SH-SY5Y (cell line): ENCODE results near the gene IRF6.

ENCODE experiments used
- GATA2 ChIP-seq: IDR thresholded peaks from 2 replicates; pipeline ENCODE4 v1.6.1; 2011; ENCODE audit warnings: mild to moderate bottlenecking, low read depth, low read length
- GATA3 ChIP-seq: IDR thresholded peaks from 2 replicates; pipeline ENCODE4 v1.6.1; 2011; ENCODE audit warnings: low read depth, mild to moderate bottlenecking, low read length, moderate library complexity

IRF6 gene

GRCh38 chr1:209768354-209768774 lies 37.6 kb downstream of the IRF6 start:
- TF ChIP-seq GATA2: no peak
- TF ChIP-seq GATA3: no peak

GRCh38 chr1:209767706-209768105 lies 38.2 kb downstream of the IRF6 start:
- TF ChIP-seq GATA2 (no peak), GATA3 (no peak)

GRCh38 chr1:209767096-209767495 lies 38.8 kb downstream of the IRF6 start:
- TF ChIP-seq GATA3 (no peak), GATA2 (no peak)

- TF ChIP-seq GATA3 (no peak), GATA2 (no peak)
Measured at GRCh38 chr1:209766051-209766450, 39.9 kb downstream of the IRF6 start.

- no peak for TF ChIP-seq GATA3
- no peak for TF ChIP-seq GATA2
Measured at GRCh38 chr1:209761011-209761635, 44.8 kb downstream of the IRF6 start.

- no peak for TF ChIP-seq GATA2
Measured at GRCh38 chr1:209759829-209760359, 46.0 kb downstream of the IRF6 start.

GRCh38 chr1:209758400-209758799 lies 47.5 kb downstream of the IRF6 start:
- TF ChIP-seq GATA3 (no peak), GATA2 (no peak)

GRCh38 chr1:209756615-209757445 lies 49.1 kb downstream of the IRF6 start:
- TF ChIP-seq GATA3: no peak
- no peak for TF ChIP-seq GATA2

- no peak for TF ChIP-seq GATA2
- TF ChIP-seq GATA3: no peak
Measured at GRCh38 chr1:209755926-209756614, 49.9 kb downstream of the IRF6 start, which contains the start of gene TRAF3IP3. TRAF3IP3 (plus strand) TSS chr1:209756053; CDS start chr1:209760040, 3,987 bp downstream.

GRCh38 chr1:209755256-209755655 lies 50.7 kb downstream of the IRF6 start:
- TF ChIP-seq GATA3 (no peak), GATA2 (no peak)

- no peak for TF ChIP-seq GATA3
- TF ChIP-seq GATA2: no peak
Measured at GRCh38 chr1:209752890-209753289, 53.1 kb downstream of the IRF6 start.

- TF ChIP-seq GATA3 (no peak), GATA2 (no peak)
Measured at GRCh38 chr1:209751627-209752231, 54.2 kb downstream of the IRF6 start.

- TF ChIP-seq GATA3: peak; percentile 1; the same call in 1 of the 2 replicates
- TF ChIP-seq GATA2: peak; percentile 48
Measured at GRCh38 chr1:209749670-209750323, 56.1 kb downstream of the IRF6 start.
